IPS DF 6.9 (cell line): ENCODE data around the gene HP.
"Not testable (repeated sequence)": the region's sequence is repeated elsewhere in the genome, so short reads cannot be mapped to it uniquely, and the experiment has no call there.

Experiments used
- DNase-seq: peaks from one replicate; pipeline ENCODE4 v3.0.0-alpha.2; 2013; ENCODE audit warnings: low read depth, low spot score
- H3K27ac ChIP-seq: one replicate; pipeline ENCODE4 v1.5.1; 2013; ENCODE audit warnings: low read length, control low read depth
- H3K27me3 ChIP-seq: 2 replicates; pipeline ENCODE4 v1.6.1; 2013; ENCODE audit warnings: mild to moderate bottlenecking, low read length; ENCODE audit not compliant: control insufficient read depth, insufficient read depth
- H3K36me3 ChIP-seq: 2 replicates; pipeline ENCODE4 v1.6.1; 2013; ENCODE audit warnings: low read length; ENCODE audit not compliant: control insufficient read depth, insufficient read depth
- H3K4me1 ChIP-seq: 2 replicates; pipeline ENCODE4 v1.6.1; 2013; ENCODE audit warnings: low read length; ENCODE audit not compliant: control insufficient read depth, insufficient read depth
- H3K4me3 ChIP-seq: 2 replicates; pipeline ENCODE4 v1.5.1; 2013; ENCODE audit warnings: mild to moderate bottlenecking, low read length
- H3K9me3 ChIP-seq: 2 replicates; pipeline ENCODE4 v1.6.1; 2013; ENCODE audit warnings: low read length, inconsistent platforms; ENCODE audit not compliant: control insufficient read depth, insufficient read depth
- WGBS: extraction: QIAGEN DNeasy Blood & Tissue Kit; methylation state at CpG from one replicate; pipeline ENCODE4 v1.1.7; 2013; ENCODE audit warnings: mixed read lengths, missing lambda C conversion rate; ENCODE audit not compliant: insufficient read length, insufficient coverage; 5-methylcytosine and 5-hydroxymethylcytosine counted together

HP gene

DNA sequence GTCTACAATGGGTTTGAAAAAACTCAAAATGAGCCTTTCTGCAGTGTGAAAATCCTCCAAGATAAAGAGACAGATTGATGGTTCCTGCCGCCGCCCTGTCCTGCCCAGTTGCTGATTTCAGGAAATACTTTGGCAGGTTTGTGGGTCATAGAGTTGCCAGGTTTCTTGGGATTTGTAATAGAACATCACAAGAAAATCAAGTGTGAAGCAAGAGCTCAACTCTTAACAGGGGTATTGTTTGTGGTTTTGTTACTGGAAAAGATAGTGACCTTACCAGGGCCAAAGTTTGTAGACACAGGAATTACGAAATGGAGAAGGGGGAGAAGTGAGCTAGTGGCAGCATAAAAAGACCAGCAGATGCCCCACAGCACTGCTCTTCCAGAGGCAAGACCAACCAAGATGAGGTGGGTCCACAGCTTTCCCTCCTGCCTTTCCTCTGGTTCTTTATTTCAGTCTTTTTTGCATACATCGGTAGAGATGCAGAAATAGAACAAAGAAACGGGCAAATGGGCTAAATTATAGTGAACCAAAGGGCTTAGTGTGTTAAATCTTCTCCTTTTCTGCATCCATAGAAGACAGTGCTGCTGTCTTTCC is at the start of gene HP:
TSS of gene HP (plus strand) at position 252 of the 594 bp plus-strand sequence. CDS start at position 400, 148 bp downstream.
- not testable (repeated sequence) for H3K4me3 ChIP-seq, H3K4me1 ChIP-seq, H3K36me3 ChIP-seq, H3K9me3 ChIP-seq, DNase-seq, H3K27ac ChIP-seq, H3K27me3 ChIP-seq
- no CpG with 5 or more reads among the region's 5 CpGs for WGBS

DNA sequence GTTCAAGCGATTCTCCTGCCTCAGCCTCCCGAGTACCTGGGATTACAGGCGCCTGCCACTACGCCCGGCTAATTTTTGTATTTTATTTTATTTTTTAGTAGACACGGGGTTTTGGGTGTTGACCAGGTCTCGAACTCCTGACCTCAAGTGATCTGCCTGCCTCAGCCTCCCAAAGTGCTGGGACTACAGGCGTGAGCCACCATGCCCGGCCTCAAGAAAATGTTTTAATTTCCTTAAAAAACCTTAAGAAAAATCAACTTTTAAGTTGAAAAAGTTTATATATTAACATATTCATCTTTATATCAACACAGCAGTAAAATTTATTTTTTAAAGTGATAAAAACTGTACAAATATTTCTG is 46.3 kb upstream of the HP start:
- H3K27ac ChIP-seq, H3K4me1 ChIP-seq, H3K27me3 ChIP-seq, DNase-seq, H3K36me3 ChIP-seq, H3K9me3 ChIP-seq, H3K4me3 ChIP-seq: not testable (repeated sequence)
- WGBS, result no CpG with 5 or more reads among the region's 9 CpGs

DNA sequence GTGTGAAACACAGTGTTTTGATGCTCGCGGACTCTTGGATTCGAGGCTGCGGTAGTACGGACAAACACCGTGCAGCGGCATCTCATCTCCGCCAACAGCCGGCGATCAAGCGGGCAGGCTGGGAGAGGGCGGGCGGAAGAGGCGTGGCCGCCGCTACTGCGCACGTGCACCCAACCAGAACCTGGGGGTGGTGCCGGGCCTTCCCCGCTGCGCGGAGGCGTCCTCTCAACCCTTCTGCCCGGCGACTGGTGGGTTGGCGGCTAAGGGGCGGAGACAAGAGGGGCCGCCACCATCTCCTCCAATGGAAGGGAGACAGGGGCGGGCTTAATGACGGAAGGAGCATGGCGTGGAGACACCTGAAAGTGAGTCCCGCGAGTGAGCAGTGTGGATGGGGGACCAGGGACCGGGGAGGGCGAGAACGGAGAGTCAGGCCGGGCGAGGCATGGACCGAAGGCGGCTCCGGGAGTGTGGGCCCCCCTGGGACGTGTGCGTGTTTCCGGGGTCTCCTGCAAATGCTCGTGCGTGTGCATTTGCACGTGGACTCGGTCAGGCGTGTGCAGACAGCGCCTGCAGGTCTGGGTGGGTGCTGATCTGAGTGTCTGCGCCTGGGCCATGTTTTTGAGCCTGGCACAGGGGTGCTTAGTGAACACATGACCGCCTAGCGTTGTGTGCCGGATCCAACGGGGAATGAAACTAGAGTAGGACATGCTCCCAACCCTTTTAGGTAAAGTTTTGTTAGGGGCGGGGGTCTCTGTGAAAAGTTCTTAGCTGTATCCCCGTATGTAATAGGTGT is 45.7 kb upstream of the HP start, which contains the start of gene DHODH:
TSS of gene DHODH (plus strand) at position 321 of the 793 bp plus-strand sequence. CDS start at position 342, 21 bp downstream.
- H3K9me3 ChIP-seq, result no peaks in the 10 kb centered on the region
- no CpG with 5 or more reads among the region's 57 CpGs for WGBS
- peak within 1 kb of the TSS; percentile 80 for H3K4me3 ChIP-seq
- no peaks in the 10 kb centered on the region for H3K36me3 ChIP-seq
- peaks cover 1% of the 10 kb centered on the region; the same call in 1 of the 2 replicates for H3K27me3 ChIP-seq
- DNase-seq, result peak; percentile 88
- no peak within 1 kb of the TSS for H3K27ac ChIP-seq
- H3K4me1 ChIP-seq, result no peaks in the 10 kb centered on the region

GRCh38 chr16:72009779-72010178 is 44.5 kb upstream of the HP start:
- DNase-seq, result no peak
- WGBS, result no CpG with 5 or more reads among the region's 10 CpGs
- H3K27me3 ChIP-seq, result peaks cover 1% of the 10 kb centered on the region; the same call in 1 of the 2 replicates
- H3K27ac ChIP-seq, result no peak overlapping the region
- no peaks in the 10 kb centered on the region for H3K36me3 ChIP-seq
- no peaks in the 10 kb centered on the region for H3K4me1 ChIP-seq
- H3K9me3 ChIP-seq, result no peaks in the 10 kb centered on the region
- H3K4me3 ChIP-seq, result no peak overlapping the region

- WGBS, result no CpG with 5 or more reads among the region's 9 CpGs
- Histone ChIP-seq H3K27ac (no peak overlapping the region), H3K27me3 (no peaks in the 10 kb centered on the region), H3K4me3 (no peak overlapping the region), H3K4me1 (no peaks in the 10 kb centered on the region), H3K36me3 (0 out of 2 replicates have a peak, but pooled peaks cover 2% of the 10 kb centered on the region), H3K9me3 (no peaks in the 10 kb centered on the region)
- no peak for DNase-seq
Observed at GRCh38 chr16:72012607-72013006, 41.7 kb upstream of the HP start.

- Histone ChIP-seq H3K27ac (no peak overlapping the region), H3K27me3 (no peaks in the 10 kb centered on the region), H3K4me3 (no peak overlapping the region), H3K36me3 (0 out of 2 replicates have a peak, but pooled peaks cover 2% of the 10 kb centered on the region), H3K9me3 (no peaks in the 10 kb centered on the region), H3K4me1 (no peaks in the 10 kb centered on the region)
- no peak for DNase-seq
- no CpG with 5 or more reads among the region's 5 CpGs for WGBS
Observed at GRCh38 chr16:72013389-72013788, 40.9 kb upstream of the HP start.

- DNase-seq, result no peak
- no CpG with 5 or more reads among the region's 15 CpGs for WGBS
Observed at GRCh38 chr16:72013888-72014581, 40.3 kb upstream of the HP start.

GRCh38 chr16:72014675-72015074 is 39.6 kb upstream of the HP start:
- Histone ChIP-seq H3K27me3 (no peaks in the 10 kb centered on the region), H3K27ac (no peak overlapping the region), H3K9me3 (no peaks in the 10 kb centered on the region), H3K4me3 (no peak overlapping the region), H3K4me1 (no peaks in the 10 kb centered on the region), H3K36me3 (0 out of 2 replicates have a peak, but pooled peaks cover 2% of the 10 kb centered on the region)
- DNase-seq, result no peak
- no CpG with 5 or more reads among the region's 8 CpGs for WGBS

More at GRCh38 chr16:72013888-72014581, 40.3 kb upstream of the HP start:
- H3K4me1 ChIP-seq, result no peaks in the 10 kb centered on the region
- no peaks in the 10 kb centered on the region for H3K27me3 ChIP-seq
- H3K27ac ChIP-seq, result no peak overlapping the region
- H3K36me3 ChIP-seq, result 0 out of 2 replicates have a peak, but pooled peaks cover 2% of the 10 kb centered on the region
- H3K4me3 ChIP-seq, result no peak overlapping the region
- H3K9me3 ChIP-seq, result no peaks in the 10 kb centered on the region

- 0 out of 2 replicates have a peak, but pooled peaks cover 2% of the 10 kb centered on the region for H3K36me3 ChIP-seq
- no CpG with 5 or more reads among the region's 3 CpGs for WGBS
Observed at GRCh38 chr16:72015124-72015523, 39.2 kb upstream of the HP start.

GRCh38 chr16:72018470-72018869 is 35.8 kb upstream of the HP start:
- Histone ChIP-seq H3K4me3 (no peak overlapping the region), H3K27me3 (no peaks in the 10 kb centered on the region), H3K36me3 (peaks cover 5% of the 10 kb centered on the region), H3K4me1 (no peaks in the 10 kb centered on the region), H3K9me3 (no peaks in the 10 kb centered on the region), H3K27ac (no peak overlapping the region)
- whole genome bisulfite sequencing, result no CpG with 5 or more reads among the region's 9 CpGs
- no peak for DNase-seq

More at GRCh38 chr16:72015124-72015523, 39.2 kb upstream of the HP start:
- Histone ChIP-seq H3K4me1 (no peaks in the 10 kb centered on the region), H3K27me3 (no peaks in the 10 kb centered on the region), H3K9me3 (no peaks in the 10 kb centered on the region), H3K27ac (no peak overlapping the region), H3K4me3 (no peak overlapping the region)
- DNase-seq, result no peak
